Calu3 (cell line): ENCODE data around the gene VAC14. TPM values are rescaled to one million over a fixed set of nuclear protein-coding genes. Genes with fewer than 3 reads are reported as not detected.

Experiments used
- BruUV-seq: library from RNA; stranded (reverse); fragments of 400-500 nt; replicated peaks from 2 replicates; lab custom pipeline; 2021; lab: Mats Ljungman, UMichigan
- CTCF ChIA-PET: fragments of 300-600 bp; sonication (Branson Sonifier 250); formaldehyde crosslinking; loops from one replicate; lab custom pipeline; 2022; ENCODE audit warnings: antibody characterized with exemption; lab: Charles Lee
- DNase-seq: peaks from one replicate; pipeline ENCODE4 v3.0.0; 2022
- H3K27ac Mint-ChIP-seq: one replicate; pipeline ENCODE4 v1.8.0; 2022; ENCODE audit warnings: mixed read lengths; ENCODE audit not compliant: unreplicated experiment
- H3K27me3 Mint-ChIP-seq: one replicate; pipeline ENCODE4 v1.8.0; 2022; ENCODE audit warnings: mixed read lengths; ENCODE audit not compliant: unreplicated experiment
- H3K36me3 Mint-ChIP-seq: one replicate; pipeline ENCODE4 v1.8.0; 2022; ENCODE audit warnings: mild to moderate bottlenecking, moderate library complexity, mixed read lengths; ENCODE audit not compliant: insufficient read depth, unreplicated experiment
- H3K4me1 Mint-ChIP-seq: one replicate; pipeline ENCODE4 v1.8.0; 2022; ENCODE audit warnings: mild to moderate bottlenecking, low read depth, mixed read lengths; ENCODE audit not compliant: unreplicated experiment
- H3K4me3 Mint-ChIP-seq: one replicate; pipeline ENCODE4 v1.8.0; 2022; ENCODE audit warnings: mild to moderate bottlenecking, low read depth, moderate library complexity, mixed read lengths; ENCODE audit not compliant: unreplicated experiment
- H3K9me3 Mint-ChIP-seq: one replicate; pipeline ENCODE4 v1.8.0; 2022; ENCODE audit warnings: low read depth, mixed read lengths; ENCODE audit not compliant: unreplicated experiment
- intact Hi-C: fragments of 100-400 bp; cut with micrococcal nuclease; formaldehyde crosslinking; loops from one replicate; pipeline ENCODE4 v1.10.0; 2022; ENCODE audit not compliant: unreplicated experiment
- total RNA-seq: library from RNA; stranded (reverse); gene quantifications from 2 replicates; pipeline ENCODE4 v1.2.3, GENCODE V29; 2022
- TF ChIP-seq, protein P1 (sequence below): fragments of 200-600 bp; IDR thresholded peaks from one replicate; pipeline ENCODE4 v1.8.0; 2022; ENCODE audit warnings: antibody characterized with exemption; ENCODE audit not compliant: unreplicated experiment

Gene VAC14
- total RNA-seq, 1 experiment from 2014 or later, result 63.8 TPM

DNA sequence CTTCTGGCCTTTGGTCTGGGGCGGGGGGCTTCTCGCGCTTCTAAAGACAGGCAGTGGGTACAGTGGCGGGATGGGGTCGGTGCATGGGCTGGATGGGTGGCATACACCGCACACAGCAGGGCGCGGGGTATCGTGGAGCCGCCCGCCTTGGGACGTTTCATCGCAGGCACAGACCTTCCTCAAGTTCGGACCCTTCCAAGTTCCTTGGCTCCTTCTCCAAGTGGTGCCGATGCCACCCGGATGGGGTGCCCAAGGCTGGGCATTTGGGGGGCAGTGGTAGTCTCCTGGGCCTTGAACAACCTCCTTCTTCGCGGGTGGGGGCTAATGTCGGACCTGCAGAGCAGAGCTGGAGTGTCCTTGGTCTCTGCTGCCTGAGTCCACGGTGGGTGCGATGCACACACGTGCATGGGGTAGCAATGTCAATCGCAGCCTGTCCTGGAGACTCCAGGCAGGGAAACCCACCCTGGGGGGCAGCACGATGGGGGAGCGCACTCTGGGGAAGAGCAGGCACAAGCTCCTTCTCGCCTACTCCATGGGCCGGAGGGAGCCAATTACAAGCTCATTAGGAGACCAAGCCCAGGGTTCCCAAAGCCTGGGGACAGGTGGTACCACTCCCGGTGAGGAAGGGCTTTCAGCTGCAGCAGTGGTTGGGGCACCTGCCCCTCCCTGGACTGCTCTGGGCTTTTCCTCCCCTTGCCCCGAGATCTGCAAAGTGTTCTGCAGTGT is 114.4 kb downstream of the VAC14 start:
- peak overlapping the region; percentile 52 for H3K4me3 Mint-ChIP-seq
- TF ChIP-seq, protein P1, sequence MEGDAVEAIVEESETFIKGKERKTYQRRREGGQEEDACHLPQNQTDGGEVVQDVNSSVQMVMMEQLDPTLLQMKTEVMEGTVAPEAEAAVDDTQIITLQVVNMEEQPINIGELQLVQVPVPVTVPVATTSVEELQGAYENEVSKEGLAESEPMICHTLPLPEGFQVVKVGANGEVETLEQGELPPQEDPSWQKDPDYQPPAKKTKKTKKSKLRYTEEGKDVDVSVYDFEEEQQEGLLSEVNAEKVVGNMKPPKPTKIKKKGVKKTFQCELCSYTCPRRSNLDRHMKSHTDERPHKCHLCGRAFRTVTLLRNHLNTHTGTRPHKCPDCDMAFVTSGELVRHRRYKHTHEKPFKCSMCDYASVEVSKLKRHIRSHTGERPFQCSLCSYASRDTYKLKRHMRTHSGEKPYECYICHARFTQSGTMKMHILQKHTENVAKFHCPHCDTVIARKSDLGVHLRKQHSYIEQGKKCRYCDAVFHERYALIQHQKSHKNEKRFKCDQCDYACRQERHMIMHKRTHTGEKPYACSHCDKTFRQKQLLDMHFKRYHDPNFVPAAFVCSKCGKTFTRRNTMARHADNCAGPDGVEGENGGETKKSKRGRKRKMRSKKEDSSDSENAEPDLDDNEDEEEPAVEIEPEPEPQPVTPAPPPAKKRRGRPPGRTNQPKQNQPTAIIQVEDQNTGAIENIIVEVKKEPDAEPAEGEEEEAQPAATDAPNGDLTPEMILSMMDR, result no peak
- peaks cover 14% of the 10 kb centered on the region for H3K4me1 Mint-ChIP-seq
- BruUV-seq, result no TSS peak
- DNase-seq, result no peak
- H3K36me3 Mint-ChIP-seq, result peaks cover 34% of the 10 kb centered on the region
- H3K27me3 Mint-ChIP-seq, result no peaks in the 10 kb centered on the region
- peak overlapping the region; percentile 77 for H3K27ac Mint-ChIP-seq
- CTCF ChIA-PET, result interaction anchor here (0.6 to 1.3 kb wide), 5 partner anchors 15 to 1756 kb away, joined by 3 to 10 read pairs (median 5); no protein-coding TSS in a partner anchor
- no peaks in the 10 kb centered on the region for H3K9me3 Mint-ChIP-seq
- intact Hi-C loops, result loop anchor here (10.0 kb wide), 2 partner anchors 58 to 88 kb away; no protein-coding TSS in a partner anchor

DNA sequence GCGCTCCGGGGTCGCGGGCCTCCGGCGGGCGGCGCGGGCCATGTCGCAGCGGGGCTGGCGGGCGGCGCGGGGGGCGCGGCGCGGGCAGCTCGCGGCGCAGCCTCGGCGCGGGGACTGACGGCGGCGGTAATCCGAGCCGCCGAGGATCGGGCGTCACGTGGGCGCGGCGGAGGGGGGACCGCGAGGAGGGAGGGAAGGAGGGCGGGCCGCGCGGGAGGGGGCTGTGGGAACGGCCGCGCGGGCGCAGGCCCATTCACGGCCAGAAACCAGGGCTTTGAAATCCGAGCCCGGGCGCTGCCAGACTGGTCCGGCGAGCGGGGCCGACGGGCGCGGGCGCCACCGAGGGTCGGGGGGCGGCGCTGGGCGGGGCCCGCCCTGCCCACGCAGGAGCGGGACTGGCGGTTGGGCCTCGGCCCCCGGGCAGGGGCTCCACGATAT is 115.0 kb downstream of the VAC14 start, which contains the start of gene MTSS2:
Gene MTSS2, minus strand, starts transcription at position 116 of the 438 bp plus-strand sequence. CDS start 262 bp downstream, outside the sequence.
- H3K9me3 Mint-ChIP-seq, result no peaks in the 10 kb centered on the region
- peak; percentile 76 for DNase-seq
- no TSS peak for BruUV-seq
- CTCF ChIA-PET, result no interaction called here
- intact Hi-C loops, result loop anchor here (10.0 kb wide), 2 partner anchors 59 to 89 kb away; no protein-coding TSS in a partner anchor
- TF ChIP-seq, protein P1, result no peak
- H3K4me1 Mint-ChIP-seq, result peaks cover 14% of the 10 kb centered on the region
- no peaks in the 10 kb centered on the region for H3K27me3 Mint-ChIP-seq
- H3K4me3 Mint-ChIP-seq, result peak within 1 kb of the TSS; percentile 76
- peaks cover 34% of the 10 kb centered on the region for H3K36me3 Mint-ChIP-seq
- peak within 1 kb of the TSS; percentile 77 for H3K27ac Mint-ChIP-seq

DNA sequence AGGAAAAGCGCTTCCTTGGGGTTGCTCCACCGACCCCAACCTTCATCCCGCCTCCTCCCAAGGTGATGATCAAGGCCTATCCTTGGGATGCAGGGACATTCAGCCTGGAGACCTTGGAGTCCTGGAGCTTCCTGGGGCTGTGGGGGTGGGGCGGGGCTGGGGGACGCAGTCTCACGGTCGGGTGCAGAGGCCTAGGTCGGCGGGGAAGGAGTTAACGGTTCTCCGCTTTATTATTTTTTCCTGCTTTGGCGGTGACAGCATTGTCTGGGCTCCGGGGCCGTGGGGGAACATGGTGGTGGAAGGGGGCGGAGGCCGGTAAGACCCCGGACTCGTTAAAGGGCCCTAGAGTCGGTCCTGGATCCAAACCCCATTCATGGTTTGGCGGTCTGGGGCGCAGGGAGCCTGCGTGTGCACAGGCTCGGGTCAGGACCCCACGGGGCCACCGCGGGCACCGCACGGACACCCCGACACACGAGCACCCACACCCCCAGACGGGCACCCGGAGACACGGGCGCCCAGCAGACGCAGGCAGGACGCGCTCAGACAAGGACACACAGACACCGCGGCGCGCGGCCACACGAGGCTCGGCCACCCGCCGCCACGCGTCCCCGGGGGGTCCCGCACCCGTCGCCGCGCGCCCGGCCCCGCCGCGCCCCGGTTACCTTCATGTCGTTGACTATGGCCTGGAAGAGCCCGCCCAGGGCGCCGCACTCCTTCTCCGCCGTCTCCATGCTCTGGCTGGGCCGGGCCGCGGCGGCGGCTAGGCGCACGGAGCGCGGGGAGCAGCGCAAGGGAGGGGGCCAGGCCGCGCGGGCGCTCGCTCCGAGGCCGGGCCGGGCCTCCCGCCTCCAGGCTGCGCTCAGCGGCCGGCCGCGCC is 115.7 kb downstream of the VAC14 start:
- Mint-ChIP-seq H3K4me1 (peaks cover 14% of the 10 kb centered on the region), H3K27ac (no peak overlapping the region), H3K4me3 (peak overlapping the region; percentile 76), H3K36me3 (peaks cover 40% of the 10 kb centered on the region), H3K27me3 (no peaks in the 10 kb centered on the region), H3K9me3 (no peaks in the 10 kb centered on the region)
- BruUV-seq, result no TSS peak
- peak; percentile 43 for DNase-seq
- intact Hi-C loops, result loop anchor here (10.0 kb wide), 2 partner anchors 60 to 90 kb away; no protein-coding TSS in a partner anchor
- CTCF ChIA-PET, result no interaction called here
- TF ChIP-seq, protein P1, result no peak
